ENCODE measurements around the gene HIVEP3. TPM values are rescaled to one million over a fixed set of nuclear protein-coding genes. Genes with fewer than 3 reads are reported as not detected.

The HIVEP3 gene
- total and polyA plus RNA-seq, 2 donors (not counting 1 experiment from before 2014, with no cell fraction given) = 2.0 to 5.1 TPM

DNA sequence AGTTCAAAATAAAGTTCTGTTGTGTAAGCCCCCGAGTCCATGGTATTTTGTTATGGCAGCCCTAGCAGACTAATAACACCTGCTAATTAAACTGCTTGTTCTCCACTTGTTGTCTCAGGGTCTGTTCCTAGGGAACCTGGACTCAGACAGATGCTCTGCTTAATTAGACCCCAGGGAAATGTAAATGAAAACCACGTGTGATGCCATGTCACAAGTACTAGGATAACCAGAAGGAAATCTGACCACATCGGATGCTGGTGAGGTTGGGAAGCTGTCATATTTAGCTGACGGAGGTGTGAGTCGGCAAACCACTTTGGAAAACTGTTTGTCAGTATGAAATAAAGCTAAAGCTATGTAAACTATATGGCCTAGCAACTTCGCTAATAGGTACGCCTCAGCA lies 453.8 kb downstream of the HIVEP3 start:
- Mint-ChIP-seq H3K27me3 (peaks cover 11% of the 10 kb centered on the region), H3K4me3 (no peak overlapping the region), H3K27ac (no peak overlapping the region), H3K9me3 (ENCODE audit: insufficient read depth) (no peaks in the 10 kb centered on the region), H3K4me1 (no peaks in the 10 kb centered on the region)
- Histone ChIP-seq H3K27ac (ENCODE audit: low read length in 2 of 2) (no peak overlapping the region), H4K20me1 (ENCODE audit: control insufficient read depth, insufficient read depth, low read length, poor library complexity, severe bottlenecking) (no peaks in the 10 kb centered on the region), H3K9me3 (ENCODE audit: control extremely low read depth in 1 of 3, control insufficient read depth in 2 of 3, insufficient read depth in 1 of 3, low read length in 2 of 3) (peaks cover 0 to 4% (median 0%) of the 10 kb centered on the region in 3 donors), H3K27me3 (replicated peaks in 1 of 4; ENCODE audit: control extremely low read depth in 1 of 4, control insufficient read depth in 3 of 4, insufficient read depth in 4 of 4, low read length in 3 of 4) (peaks cover 0 to 3% (median 0%) of the 10 kb centered on the region in 4 experiments), H3K36me3 (replicated peaks in 1 of 2; ENCODE audit: control extremely low read depth in 1 of 2, control insufficient read depth in 1 of 2, extremely low read depth in 1 of 2, insufficient read depth in 2 of 2, low read length in 1 of 2) (no peaks in the 10 kb centered on the region), H3K4me2 (replicated peaks; ENCODE audit: low read depth, low read length, poor library complexity, severe bottlenecking) (no peak overlapping the region), H3K4me3 (ENCODE audit: control extremely low read depth in 1 of 5, extremely low read depth in 1 of 5, insufficient read depth in 1 of 5, low read depth in 2 of 5, low read length in 4 of 5) (no peak overlapping the region), H3K4me1 (ENCODE audit: control insufficient read depth in 2 of 2, insufficient read depth in 2 of 2, low read length in 2 of 2) (no peaks in the 10 kb centered on the region), H2AFZ (ENCODE audit: insufficient read depth, low read depth, low read length, poor library complexity, severe bottlenecking) (no peak overlapping the region), H3K79me2 (ENCODE audit: control insufficient read depth, insufficient read depth, low read length) (no peaks in the 10 kb centered on the region), H3K9ac (ENCODE audit: low read length) (no peak overlapping the region)
- intact Hi-C loops (cut with micrococcal nuclease) = no loop called here
- 87% methylated on average over 5 of the region's 7 CpGs for WGBS (ENCODE audit: insufficient coverage)
- TF ChIP-seq, protein P1, sequence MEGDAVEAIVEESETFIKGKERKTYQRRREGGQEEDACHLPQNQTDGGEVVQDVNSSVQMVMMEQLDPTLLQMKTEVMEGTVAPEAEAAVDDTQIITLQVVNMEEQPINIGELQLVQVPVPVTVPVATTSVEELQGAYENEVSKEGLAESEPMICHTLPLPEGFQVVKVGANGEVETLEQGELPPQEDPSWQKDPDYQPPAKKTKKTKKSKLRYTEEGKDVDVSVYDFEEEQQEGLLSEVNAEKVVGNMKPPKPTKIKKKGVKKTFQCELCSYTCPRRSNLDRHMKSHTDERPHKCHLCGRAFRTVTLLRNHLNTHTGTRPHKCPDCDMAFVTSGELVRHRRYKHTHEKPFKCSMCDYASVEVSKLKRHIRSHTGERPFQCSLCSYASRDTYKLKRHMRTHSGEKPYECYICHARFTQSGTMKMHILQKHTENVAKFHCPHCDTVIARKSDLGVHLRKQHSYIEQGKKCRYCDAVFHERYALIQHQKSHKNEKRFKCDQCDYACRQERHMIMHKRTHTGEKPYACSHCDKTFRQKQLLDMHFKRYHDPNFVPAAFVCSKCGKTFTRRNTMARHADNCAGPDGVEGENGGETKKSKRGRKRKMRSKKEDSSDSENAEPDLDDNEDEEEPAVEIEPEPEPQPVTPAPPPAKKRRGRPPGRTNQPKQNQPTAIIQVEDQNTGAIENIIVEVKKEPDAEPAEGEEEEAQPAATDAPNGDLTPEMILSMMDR (IDR thresholded peaks at IDR 0.05) = no peak
- no peak for TF ChIP-seq EZH2 (IDR thresholded peaks at IDR 0.05; ENCODE audit: borderline replicate concordance, insufficient read depth, low read depth, low read length, poor library complexity, severe bottlenecking)
- ATAC-seq (ENCODE audit: low read depth) = no peak
- ChIA-PET POLR2A (no interaction called here), CTCF (no interaction called here)
- no peak for DNase-seq

DNA sequence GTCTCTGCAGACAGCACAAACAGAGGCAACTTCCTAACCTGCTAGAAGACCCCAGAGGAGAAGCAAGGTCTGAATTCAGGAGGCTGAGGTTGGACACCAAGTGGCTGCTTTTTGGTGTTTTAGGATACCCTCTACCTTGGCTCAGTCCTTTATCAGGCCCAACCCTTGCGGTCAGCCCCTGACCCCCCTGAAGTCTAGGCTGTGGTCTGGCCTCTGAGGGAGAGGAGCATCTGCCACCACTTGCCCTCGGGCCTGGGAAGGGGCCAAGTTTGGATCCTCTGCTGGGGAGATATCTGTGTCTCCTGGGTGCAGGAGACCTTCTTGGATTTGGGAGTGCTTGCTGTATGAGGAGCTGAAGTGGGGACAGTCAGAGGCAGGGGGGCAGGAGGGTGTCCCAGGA lies 455.2 kb downstream of the HIVEP3 start:
- CTCF ChIA-PET = no interaction called here
- H3K27ac Mint-ChIP-seq = no peak overlapping the region

More for the DNA sequence above, 455.2 kb downstream of the HIVEP3 start:
- no peaks in the 10 kb centered on the region for H3K4me1 Mint-ChIP-seq
- H3K36me3 ChIP-seq (replicated peaks in 1 of 2; ENCODE audit: control extremely low read depth in 1 of 2, control insufficient read depth in 1 of 2, extremely low read depth in 1 of 2, insufficient read depth in 2 of 2, low read length in 1 of 2) = no peaks in the 10 kb centered on the region
- H3K4me2 ChIP-seq (replicated peaks; ENCODE audit: low read depth, low read length, poor library complexity, severe bottlenecking) = no peak overlapping the region
- H3K27me3 Mint-ChIP-seq = peaks cover 15% of the 10 kb centered on the region
- no peak overlapping the region for H3K9ac ChIP-seq (ENCODE audit: low read length)
- no peaks in the 10 kb centered on the region for H3K9me3 Mint-ChIP-seq (ENCODE audit: insufficient read depth)
- H3K27me3 ChIP-seq (replicated peaks in 1 of 4; ENCODE audit: control extremely low read depth in 1 of 4, control insufficient read depth in 3 of 4, insufficient read depth in 4 of 4, low read length in 3 of 4) = peaks cover 0 to 3% (median 0%) of the 10 kb centered on the region in 4 experiments
- H3K9me3 ChIP-seq (ENCODE audit: control extremely low read depth in 1 of 3, control insufficient read depth in 2 of 3, insufficient read depth in 1 of 3, low read length in 2 of 3) = peaks cover 0 to 4% (median 0%) of the 10 kb centered on the region in 3 donors
- H2AFZ ChIP-seq (ENCODE audit: insufficient read depth, low read depth, low read length, poor library complexity, severe bottlenecking) = no peak overlapping the region
- no peaks in the 10 kb centered on the region for H4K20me1 ChIP-seq (ENCODE audit: control insufficient read depth, insufficient read depth, low read length, poor library complexity, severe bottlenecking)
- TF ChIP-seq EZH2 (IDR thresholded peaks at IDR 0.05; ENCODE audit: borderline replicate concordance, insufficient read depth, low read depth, low read length, poor library complexity, severe bottlenecking) = no peak
- TF ChIP-seq, protein P1 (IDR thresholded peaks at IDR 0.05) = no peak
- H3K27ac ChIP-seq (ENCODE audit: low read length in 2 of 2) = no peak overlapping the region
- H3K79me2 ChIP-seq (ENCODE audit: control insufficient read depth, insufficient read depth, low read length) = no peaks in the 10 kb centered on the region
- no peak overlapping the region for H3K4me3 Mint-ChIP-seq
- intact Hi-C loops (cut with micrococcal nuclease) = no loop called here
- POLR2A ChIA-PET = no interaction called here
- WGBS (ENCODE audit: insufficient coverage) = 80% methylated on average over 1 of the region's 2 CpGs
- no peak overlapping the region for H3K4me3 ChIP-seq (ENCODE audit: control extremely low read depth in 1 of 5, extremely low read depth in 1 of 5, insufficient read depth in 1 of 5, low read depth in 2 of 5, low read length in 4 of 5)
- no peaks in the 10 kb centered on the region for H3K4me1 ChIP-seq (ENCODE audit: control insufficient read depth in 2 of 2, insufficient read depth in 2 of 2, low read length in 2 of 2)
- no peak for ATAC-seq (ENCODE audit: low read depth)
- no peak for DNase-seq
